Measurements from ENCODE around the gene PTPRT.

PTPRT gene

GRCh38 chr20:42402455-42402854 is 787.3 kb downstream of the PTPRT start:
- Mint-ChIP-seq H3K36me3 (no peaks in the 10 kb centered on the region), H3K9me3 (no peaks in the 10 kb centered on the region), H3K4me1 (no peaks in the 10 kb centered on the region), H3K27me3 (no peaks in the 10 kb centered on the region), H3K4me3 (no peak overlapping the region), H3K27ac (no peak overlapping the region)

DNA sequence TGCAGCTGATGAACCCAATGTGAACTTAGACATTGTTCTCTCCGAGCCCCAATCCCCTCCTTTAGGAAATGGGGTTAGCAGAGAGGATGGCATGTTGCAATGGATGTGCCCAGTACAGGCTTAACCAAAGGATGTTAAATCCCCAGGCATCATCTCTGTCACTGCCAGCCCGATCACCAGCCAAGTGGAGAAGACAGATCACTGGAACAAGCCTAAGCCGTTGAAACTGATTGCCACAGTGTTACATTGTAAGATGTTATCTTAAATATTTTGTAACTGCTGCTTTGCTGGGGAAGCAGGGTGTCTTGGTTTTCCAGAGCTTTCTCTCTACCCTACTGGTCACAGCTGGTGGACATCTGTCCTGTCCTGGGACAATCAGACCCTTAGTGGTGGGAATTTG is 788.1 kb downstream of the PTPRT start:
- Mint-ChIP-seq H3K27me3 (no peaks in the 10 kb centered on the region), H3K27ac (no peak overlapping the region), H3K4me3 (no peak overlapping the region), H3K9me3 (no peaks in the 10 kb centered on the region), H3K4me1 (no peaks in the 10 kb centered on the region), H3K36me3 (no peaks in the 10 kb centered on the region)

GRCh38 chr20:42399802-42400201 is 789.9 kb downstream of the PTPRT start:
- Mint-ChIP-seq H3K9me3 (no peaks in the 10 kb centered on the region), H3K27me3 (no peaks in the 10 kb centered on the region), H3K27ac (no peak overlapping the region), H3K36me3 (no peaks in the 10 kb centered on the region), H3K4me3 (no peak overlapping the region), H3K4me1 (no peaks in the 10 kb centered on the region)

DNA sequence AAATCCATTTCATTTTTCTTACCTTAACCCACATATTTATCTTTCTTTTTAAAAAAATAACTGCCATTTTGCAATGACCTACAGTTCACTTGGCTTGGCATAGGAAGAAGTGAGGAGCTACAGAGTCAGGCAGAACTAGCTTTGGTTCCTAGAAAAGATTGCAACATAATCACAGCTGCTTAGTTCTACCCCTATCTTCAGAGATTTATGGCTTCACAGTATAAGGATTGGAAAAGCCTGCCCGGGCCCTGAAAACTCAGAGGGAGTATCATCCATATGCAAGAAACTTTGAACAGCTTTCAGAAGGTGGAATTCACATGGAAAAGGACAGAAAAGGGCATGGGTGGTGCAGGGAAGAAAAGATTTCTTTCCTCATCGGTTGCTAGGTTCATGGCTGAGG is 797.3 kb downstream of the PTPRT start:
- Mint-ChIP-seq H3K36me3 (no peaks in the 10 kb centered on the region), H3K9me3 (no peaks in the 10 kb centered on the region), H3K27ac (no peak overlapping the region), H3K4me3 (no peak overlapping the region), H3K4me1 (no peaks in the 10 kb centered on the region), H3K27me3 (no peaks in the 10 kb centered on the region)

DNA sequence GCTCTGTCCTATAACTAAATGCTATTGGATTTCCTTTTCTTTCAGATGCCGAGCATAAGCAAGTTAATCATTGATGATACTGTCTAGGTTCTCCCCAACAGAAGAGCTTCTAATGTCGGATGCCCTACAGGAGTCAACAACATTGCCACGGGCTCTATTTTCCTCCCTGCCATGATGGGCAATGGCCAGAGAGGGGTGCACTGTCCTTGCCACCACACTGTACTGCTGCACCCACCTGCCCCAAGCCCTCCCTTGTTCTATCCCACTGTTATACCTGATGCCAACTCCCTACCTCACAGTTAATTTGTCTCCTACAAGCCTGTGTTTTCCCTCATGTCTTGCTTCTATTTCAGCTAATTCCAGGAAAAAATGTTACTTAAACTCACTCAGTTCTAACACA is 797.9 kb downstream of the PTPRT start:
- Mint-ChIP-seq H3K27me3 (no peaks in the 10 kb centered on the region), H3K4me3 (no peak overlapping the region), H3K27ac (no peak overlapping the region), H3K36me3 (no peaks in the 10 kb centered on the region), H3K9me3 (no peaks in the 10 kb centered on the region), H3K4me1 (no peaks in the 10 kb centered on the region)

DNA sequence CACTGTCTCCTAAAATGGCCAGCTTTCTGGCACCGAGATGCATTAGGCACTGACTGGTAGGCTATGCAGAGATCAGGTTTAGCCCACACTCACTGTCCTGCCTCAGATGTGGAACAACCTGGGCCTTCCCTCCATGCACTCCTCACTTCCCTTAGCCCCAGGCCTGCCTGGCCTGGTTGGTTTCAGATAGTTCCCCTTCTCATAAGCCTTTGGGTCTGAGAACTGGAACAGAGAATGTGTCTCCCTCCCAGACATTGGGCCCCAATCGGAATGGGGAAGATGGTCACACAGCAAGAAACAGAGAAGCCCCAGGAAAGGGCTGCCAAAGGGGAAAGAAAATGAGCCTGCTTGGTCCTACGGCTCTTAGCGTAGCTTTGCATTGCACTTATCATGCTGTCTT is 809.4 kb downstream of the PTPRT start:
- no peak overlapping the region for H3K4me3 Mint-ChIP-seq
- no peaks in the 10 kb centered on the region for H3K4me1 Mint-ChIP-seq
- H3K27ac Mint-ChIP-seq: no peak overlapping the region
- no peaks in the 10 kb centered on the region for H3K27me3 Mint-ChIP-seq
- no peaks in the 10 kb centered on the region for H3K36me3 Mint-ChIP-seq
- peaks cover 4% of the 10 kb centered on the region for H3K9me3 Mint-ChIP-seq

DNA sequence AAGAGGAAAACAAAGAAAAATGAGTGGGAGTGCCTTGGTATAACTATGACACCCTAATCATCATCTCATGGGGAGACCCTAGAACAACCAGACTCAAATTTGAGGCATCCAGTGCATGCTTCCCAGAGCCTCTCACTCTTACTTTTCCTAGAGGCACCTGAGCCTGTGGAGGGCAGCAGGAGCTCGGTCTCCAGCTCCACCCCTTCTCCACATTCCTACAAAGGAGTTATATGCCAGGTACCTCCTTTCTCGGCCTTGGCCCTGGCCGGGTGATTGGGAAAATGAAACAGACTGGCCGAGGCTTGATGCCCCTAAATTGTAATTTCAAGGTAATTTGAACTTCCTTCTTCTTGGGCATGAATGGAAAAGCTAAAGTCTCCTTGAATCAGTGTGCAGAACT is 810.3 kb downstream of the PTPRT start:
- H3K4me1 Mint-ChIP-seq: no peaks in the 10 kb centered on the region
- no peak overlapping the region for H3K4me3 Mint-ChIP-seq
- no peaks in the 10 kb centered on the region for H3K9me3 Mint-ChIP-seq

GRCh38 chr20:42378826-42379225 is 810.9 kb downstream of the PTPRT start:
- no peak overlapping the region for H3K4me3 Mint-ChIP-seq
- no peaks in the 10 kb centered on the region for H3K36me3 Mint-ChIP-seq
- no peaks in the 10 kb centered on the region for H3K27me3 Mint-ChIP-seq
- no peaks in the 10 kb centered on the region for H3K4me1 Mint-ChIP-seq
- H3K9me3 Mint-ChIP-seq: no peaks in the 10 kb centered on the region
- no peak overlapping the region for H3K27ac Mint-ChIP-seq

More for the DNA sequence above, 810.3 kb downstream of the PTPRT start:
- H3K36me3 Mint-ChIP-seq: no peaks in the 10 kb centered on the region
- H3K27ac Mint-ChIP-seq: no peak overlapping the region
- no peaks in the 10 kb centered on the region for H3K27me3 Mint-ChIP-seq

DNA sequence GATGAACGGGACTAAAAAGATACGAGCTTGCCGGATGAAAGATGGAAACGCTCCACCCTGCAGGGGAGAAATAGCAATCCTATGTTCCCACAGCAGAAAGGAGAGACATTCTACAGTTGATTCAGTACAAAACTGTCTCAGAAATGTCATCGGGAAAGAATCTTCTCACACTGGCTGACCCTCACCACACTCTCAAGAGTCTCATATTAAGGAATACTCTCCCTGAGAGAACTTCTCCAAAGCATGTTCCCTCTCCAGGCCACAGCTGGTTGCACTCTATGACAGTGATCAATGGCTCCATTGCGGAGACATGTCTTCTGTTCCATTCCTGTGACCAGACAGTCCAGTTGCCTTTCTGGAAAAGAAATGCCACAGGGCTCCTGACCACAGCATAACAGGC is 813.6 kb downstream of the PTPRT start:
- no peaks in the 10 kb centered on the region for H3K36me3 Mint-ChIP-seq
- no peaks in the 10 kb centered on the region for H3K27me3 Mint-ChIP-seq
- H3K4me1 Mint-ChIP-seq: no peaks in the 10 kb centered on the region
- H3K27ac Mint-ChIP-seq: no peak overlapping the region
- H3K9me3 Mint-ChIP-seq: no peaks in the 10 kb centered on the region
- no peak overlapping the region for H3K4me3 Mint-ChIP-seq

DNA sequence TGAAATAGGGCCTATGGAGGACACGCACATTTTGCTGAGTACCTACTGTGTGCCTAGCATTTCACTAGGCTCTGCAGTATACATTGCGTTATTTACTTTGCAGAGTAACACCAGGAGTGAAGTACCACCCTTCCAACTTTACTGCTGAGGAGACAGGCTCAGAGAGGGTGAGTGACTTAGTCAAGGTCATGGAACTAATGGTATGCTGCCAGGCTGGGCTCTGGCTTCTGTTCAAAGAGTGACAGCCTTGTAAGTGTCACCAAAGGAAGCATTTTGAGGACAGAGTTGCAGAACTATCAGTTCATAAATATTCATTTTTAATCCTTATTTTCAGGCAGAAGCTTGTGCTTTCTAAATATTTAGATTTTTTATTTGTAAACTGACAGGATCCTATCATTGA is 816.7 kb downstream of the PTPRT start:
- Mint-ChIP-seq H3K27me3 (no peaks in the 10 kb centered on the region), H3K27ac (no peak overlapping the region), H3K4me1 (no peaks in the 10 kb centered on the region), H3K9me3 (no peaks in the 10 kb centered on the region), H3K36me3 (no peaks in the 10 kb centered on the region), H3K4me3 (no peak overlapping the region)

GRCh38 chr20:42370075-42370474 is 819.6 kb downstream of the PTPRT start:
- H3K36me3 Mint-ChIP-seq: no peaks in the 10 kb centered on the region
- H3K27ac Mint-ChIP-seq: no peak overlapping the region

DNA sequence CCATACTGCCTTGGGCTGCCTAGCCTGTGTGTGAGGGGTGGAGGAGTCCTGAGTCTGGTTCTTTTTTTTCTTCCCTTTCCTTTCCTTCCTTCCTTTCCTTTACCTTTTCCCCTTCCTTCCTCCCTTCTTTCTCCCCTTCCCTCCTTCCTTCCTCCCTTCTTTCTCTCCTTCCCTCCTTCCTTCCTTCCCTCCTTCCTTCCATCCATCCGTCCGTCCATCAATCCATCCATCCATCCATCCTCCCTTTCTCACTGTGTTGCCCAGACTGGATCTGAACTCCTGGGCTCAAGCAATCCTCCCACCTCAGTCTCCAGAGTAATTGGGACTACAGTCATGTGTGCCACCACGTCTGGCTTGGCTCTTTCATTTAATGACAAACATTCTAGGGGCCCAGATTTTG is 820.8 kb downstream of the PTPRT start:
- H3K4me1 Mint-ChIP-seq: no peaks in the 10 kb centered on the region
- no peak overlapping the region for H3K27ac Mint-ChIP-seq
- peaks cover 5% of the 10 kb centered on the region for H3K9me3 Mint-ChIP-seq

More at GRCh38 chr20:42370075-42370474, 819.6 kb downstream of the PTPRT start:
- no peaks in the 10 kb centered on the region for H3K4me1 Mint-ChIP-seq
- peaks cover 5% of the 10 kb centered on the region for H3K9me3 Mint-ChIP-seq
- no peak overlapping the region for H3K4me3 Mint-ChIP-seq
- H3K27me3 Mint-ChIP-seq: peaks cover 5% of the 10 kb centered on the region

DNA sequence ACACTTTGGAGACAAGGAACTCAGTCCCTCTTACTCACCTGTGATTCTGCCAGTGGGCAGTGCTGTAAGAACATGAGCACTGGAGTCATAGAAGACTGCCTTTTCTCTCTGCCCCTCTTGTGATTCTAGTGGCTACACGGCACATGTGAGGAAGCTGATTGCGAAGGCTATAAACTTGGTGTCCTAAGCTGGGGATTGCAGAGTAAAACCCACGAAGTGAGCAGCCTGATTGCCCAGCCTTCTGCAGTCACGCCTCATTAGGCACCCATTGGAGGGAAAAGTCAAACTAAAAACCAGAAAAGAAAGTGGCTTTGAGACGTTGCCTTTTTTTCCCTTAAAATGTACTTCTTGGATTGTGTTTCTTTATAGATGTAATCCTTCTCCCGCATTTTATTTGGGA is 823.1 kb downstream of the PTPRT start:
- Mint-ChIP-seq H3K36me3 (no peaks in the 10 kb centered on the region), H3K4me3 (no peak overlapping the region), H3K27ac (no peak overlapping the region), H3K27me3 (peaks cover 5% of the 10 kb centered on the region), H3K9me3 (peaks cover 5% of the 10 kb centered on the region), H3K4me1 (no peaks in the 10 kb centered on the region)

More for the DNA sequence above, 820.8 kb downstream of the PTPRT start:
- Mint-ChIP-seq H3K4me3 (no peak overlapping the region), H3K36me3 (no peaks in the 10 kb centered on the region), H3K27me3 (peaks cover 5% of the 10 kb centered on the region)

GRCh38 chr20:42364446-42364845 is 825.3 kb downstream of the PTPRT start:
- Mint-ChIP-seq H3K4me3 (no peak overlapping the region), H3K9me3 (peaks cover 5% of the 10 kb centered on the region), H3K27me3 (peaks cover 5% of the 10 kb centered on the region), H3K27ac (no peak overlapping the region), H3K36me3 (no peaks in the 10 kb centered on the region), H3K4me1 (no peaks in the 10 kb centered on the region)

GRCh38 chr20:42361402-42361970 is 828.2 kb downstream of the PTPRT start:
- Mint-ChIP-seq H3K9me3 (no peaks in the 10 kb centered on the region), H3K36me3 (no peaks in the 10 kb centered on the region), H3K27ac (no peak overlapping the region), H3K27me3 (peaks cover 1% of the 10 kb centered on the region), H3K4me3 (no peak overlapping the region), H3K4me1 (no peaks in the 10 kb centered on the region)

DNA sequence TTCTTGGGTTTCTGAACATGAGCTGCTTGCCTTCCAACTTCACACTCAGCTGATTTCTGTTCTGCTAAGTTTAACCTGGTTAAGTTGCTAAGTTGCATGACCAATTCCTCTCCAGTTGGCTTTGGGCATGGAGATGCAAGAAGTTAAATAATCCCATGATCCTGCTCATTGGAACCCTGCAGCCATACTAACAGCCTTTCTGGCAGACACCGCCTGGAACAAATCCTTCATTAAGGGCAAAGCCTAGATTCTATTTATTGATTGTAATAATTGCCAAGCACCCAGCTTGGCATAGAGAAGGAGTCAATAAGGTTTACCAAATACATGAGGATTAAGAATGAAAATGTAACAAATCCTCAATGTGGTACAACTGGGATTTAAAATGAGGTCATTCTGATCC is 829.1 kb downstream of the PTPRT start:
- Mint-ChIP-seq H3K36me3 (no peaks in the 10 kb centered on the region), H3K27me3 (no peaks in the 10 kb centered on the region)

GRCh38 chr20:42359617-42360016 is 830.1 kb downstream of the PTPRT start:
- H3K36me3 Mint-ChIP-seq: no peaks in the 10 kb centered on the region
- no peak overlapping the region for H3K27ac Mint-ChIP-seq
- no peaks in the 10 kb centered on the region for H3K9me3 Mint-ChIP-seq
- no peak overlapping the region for H3K4me3 Mint-ChIP-seq
- H3K27me3 Mint-ChIP-seq: no peaks in the 10 kb centered on the region
- no peaks in the 10 kb centered on the region for H3K4me1 Mint-ChIP-seq

More for the DNA sequence above, 829.1 kb downstream of the PTPRT start:
- Mint-ChIP-seq H3K9me3 (no peaks in the 10 kb centered on the region), H3K27ac (no peak overlapping the region), H3K4me1 (no peaks in the 10 kb centered on the region), H3K4me3 (no peak overlapping the region)
